ENCODE measurements around the gene PTH2. TPM values are rescaled to one million over a fixed set of nuclear protein-coding genes. Genes with fewer than 3 reads are reported as not detected.

PTH2 gene
- polyA plus RNA-seq, 3 donors: not detected

GRCh38 chr19:49440439-49441209 lies 17.4 kb upstream of the PTH2 start:
- H3K36me3 ChIP-seq (replicated peaks in 1 of 2; ENCODE audit: control insufficient read depth in 1 of 2, insufficient read depth in 2 of 2, low read length in 2 of 2): no peaks in the 10 kb centered on the region
- no peak overlapping the region for H2AFZ ChIP-seq (ENCODE audit: insufficient read depth, low read depth, low read length, poor library complexity, severe bottlenecking)
- H3K4me3 ChIP-seq (replicated peaks in 1 of 3; ENCODE audit: low read depth in 2 of 3, low read length in 3 of 3): no peak overlapping the region
- peaks cover 43% of the 10 kb centered on the region for H3K4me1 Mint-ChIP-seq
- 30% methylated on average over 14 of the region's 19 CpGs for WGBS (ENCODE audit: insufficient coverage)
- no peak overlapping the region for H3K27ac ChIP-seq (ENCODE audit: low read depth in 1 of 2, low read length in 2 of 2)
- no peak overlapping the region for H3K27ac Mint-ChIP-seq
- H3K4me1 ChIP-seq (ENCODE audit: control insufficient read depth in 1 of 2, insufficient read depth in 2 of 2, low read length in 2 of 2): peaks cover 38 to 47% of the 10 kb centered on the region in 2 donors
- no peak for DNase-seq
- peaks cover 66 to 73% (median 69%) of the 10 kb centered on the region in 3 donors for H3K27me3 Mint-ChIP-seq (ENCODE audit: low read depth in 3 of 3)
- TF ChIP-seq, protein P1, sequence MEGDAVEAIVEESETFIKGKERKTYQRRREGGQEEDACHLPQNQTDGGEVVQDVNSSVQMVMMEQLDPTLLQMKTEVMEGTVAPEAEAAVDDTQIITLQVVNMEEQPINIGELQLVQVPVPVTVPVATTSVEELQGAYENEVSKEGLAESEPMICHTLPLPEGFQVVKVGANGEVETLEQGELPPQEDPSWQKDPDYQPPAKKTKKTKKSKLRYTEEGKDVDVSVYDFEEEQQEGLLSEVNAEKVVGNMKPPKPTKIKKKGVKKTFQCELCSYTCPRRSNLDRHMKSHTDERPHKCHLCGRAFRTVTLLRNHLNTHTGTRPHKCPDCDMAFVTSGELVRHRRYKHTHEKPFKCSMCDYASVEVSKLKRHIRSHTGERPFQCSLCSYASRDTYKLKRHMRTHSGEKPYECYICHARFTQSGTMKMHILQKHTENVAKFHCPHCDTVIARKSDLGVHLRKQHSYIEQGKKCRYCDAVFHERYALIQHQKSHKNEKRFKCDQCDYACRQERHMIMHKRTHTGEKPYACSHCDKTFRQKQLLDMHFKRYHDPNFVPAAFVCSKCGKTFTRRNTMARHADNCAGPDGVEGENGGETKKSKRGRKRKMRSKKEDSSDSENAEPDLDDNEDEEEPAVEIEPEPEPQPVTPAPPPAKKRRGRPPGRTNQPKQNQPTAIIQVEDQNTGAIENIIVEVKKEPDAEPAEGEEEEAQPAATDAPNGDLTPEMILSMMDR (IDR thresholded peaks at IDR 0.05): no peak
- H3K79me2 ChIP-seq (ENCODE audit: insufficient read depth, low read length): no peaks in the 10 kb centered on the region
- H3K9ac ChIP-seq (ENCODE audit: insufficient read depth, low read length, poor library complexity, severe bottlenecking): no peak overlapping the region
- peaks cover 63 to 68% of the 10 kb centered on the region in 2 donors for H3K27me3 ChIP-seq (ENCODE audit: control insufficient read depth in 2 of 2, insufficient read depth in 2 of 2, low read length in 2 of 2)
- H4K20me1 ChIP-seq (ENCODE audit: insufficient read depth, low read length): no peaks in the 10 kb centered on the region
- intact Hi-C loops (cut with micrococcal nuclease): loop anchor here in 1 of 2 donors (5.0 kb wide), 1 partner anchor 48 kb away; no protein-coding TSS in a partner anchor
- H3K36me3 Mint-ChIP-seq: peaks cover 10 to 17% of the 10 kb centered on the region in 2 donors
- H3K4me3 Mint-ChIP-seq: peak overlapping the region; percentile 47 to 89
- H3K4me2 ChIP-seq (replicated peaks; ENCODE audit: extremely low read depth, low read length, poor library complexity, severe bottlenecking): peak overlapping the region; percentile 100
- H3K9me3 Mint-ChIP-seq: peaks cover 0 to 37% (median 24%) of the 10 kb centered on the region in 7 donors
- H3K9me3 ChIP-seq (replicated peaks in 1 of 2; ENCODE audit: control insufficient read depth in 1 of 2, insufficient read depth in 1 of 2, low read length in 2 of 2): peaks cover 0 to 31% of the 10 kb centered on the region in 2 donors

GRCh38 chr19:49439836-49440235 lies 16.6 kb upstream of the PTH2 start:
- no peak overlapping the region for H2AFZ ChIP-seq (ENCODE audit: insufficient read depth, low read depth, low read length, poor library complexity, severe bottlenecking)
- H3K4me2 ChIP-seq (replicated peaks; ENCODE audit: extremely low read depth, low read length, poor library complexity, severe bottlenecking): no peak overlapping the region
- intact Hi-C loops (cut with micrococcal nuclease): loop anchor here (5.0 to 10.0 kb wide), 2 partner anchors 48 to 175 kb away; no protein-coding TSS in a partner anchor
- H3K27ac Mint-ChIP-seq: no peak overlapping the region
- peaks cover 30 to 39% of the 10 kb centered on the region in 2 donors for H3K4me1 ChIP-seq (ENCODE audit: control insufficient read depth in 1 of 2, insufficient read depth in 2 of 2, low read length in 2 of 2)
- peaks cover 36% of the 10 kb centered on the region for H3K4me1 Mint-ChIP-seq
- peaks cover 74 to 81% (median 77%) of the 10 kb centered on the region in 3 donors for H3K27me3 Mint-ChIP-seq (ENCODE audit: low read depth in 3 of 3)
- H3K9me3 Mint-ChIP-seq: peaks cover 0 to 38% (median 28%) of the 10 kb centered on the region in 7 donors
- peaks cover 10 to 17% of the 10 kb centered on the region in 2 donors for H3K36me3 Mint-ChIP-seq
- no peaks in the 10 kb centered on the region for H3K36me3 ChIP-seq (replicated peaks in 1 of 2; ENCODE audit: control insufficient read depth in 1 of 2, insufficient read depth in 2 of 2, low read length in 2 of 2)
- peak overlapping the region in 1 of 2 donors; percentile 67 for H3K4me3 Mint-ChIP-seq
- H3K9ac ChIP-seq (ENCODE audit: insufficient read depth, low read length, poor library complexity, severe bottlenecking): no peak overlapping the region
- 88% methylated on average over 1 of the region's 6 CpGs for WGBS (ENCODE audit: insufficient coverage)
- DNase-seq: no peak
- H3K4me3 ChIP-seq (replicated peaks in 1 of 3; ENCODE audit: low read depth in 2 of 3, low read length in 3 of 3): no peak overlapping the region
- H4K20me1 ChIP-seq (ENCODE audit: insufficient read depth, low read length): no peaks in the 10 kb centered on the region
- no peak overlapping the region for H3K27ac ChIP-seq (ENCODE audit: low read depth in 1 of 2, low read length in 2 of 2)
- TF ChIP-seq, protein P1 (IDR thresholded peaks at IDR 0.05): no peak
- no peaks in the 10 kb centered on the region for H3K79me2 ChIP-seq (ENCODE audit: insufficient read depth, low read length)
- peaks cover 67 to 76% of the 10 kb centered on the region in 2 donors for H3K27me3 ChIP-seq (ENCODE audit: control insufficient read depth in 2 of 2, insufficient read depth in 2 of 2, low read length in 2 of 2)
- H3K9me3 ChIP-seq (replicated peaks in 1 of 2; ENCODE audit: control insufficient read depth in 1 of 2, insufficient read depth in 1 of 2, low read length in 2 of 2): peaks cover 0 to 31% of the 10 kb centered on the region in 2 donors
